Heart left ventricle (tissue), 16 donors: ENCODE measurements around the gene ZNF683. TPM values are rescaled to one million over a fixed set of nuclear protein-coding genes. Genes with fewer than 3 reads are reported as not detected.

Source experiments
- ATAC-seq, 4 donors: fragments of 200-7000 bp; cut with Tn5 transposase; one replicate each; pipeline ENCODE4 v1.9.1; 2020 to 2022; ENCODE audit warnings: moderate library complexity in 4 of 4, mild to moderate bottlenecking in 3 of 4, moderate number of reproducible peaks in 1 of 4
- DNase-seq, 5 donors: peaks; one replicate each; pipeline ENCODE4 v3.0.0-alpha.2; 2020
- H3K27ac ChIP-seq, 12 donors: fragments of 200-600 bp; sonication (generic) in 4 of 12; one replicate each; pipeline versions ENCODE4 v1.5.0 to v1.8.0; 2016 to 2022; ENCODE audit warnings: mild to moderate bottlenecking in 2 of 12
- H3K27me3 ChIP-seq, 9 donors: fragments of 200-600 bp; sonication (generic) in 2 of 9; one replicate each; pipeline versions ENCODE4 v1.5.1 to v1.8.0; 2016 to 2022; ENCODE audit warnings: mild to moderate bottlenecking in 3 of 9
- H3K36me3 ChIP-seq, 9 donors: fragments of 200-600 bp; sonication (generic) in 2 of 9; one replicate each; pipeline versions ENCODE4 v1.5.0 to v1.8.0; 2018 to 2022; ENCODE audit warnings: mild to moderate bottlenecking in 2 of 9
- H3K4me1 ChIP-seq, 12 donors: fragments of 200-600 bp; sonication (generic) in 4 of 12; one replicate each; pipeline versions ENCODE4 v1.5.0 to v1.8.0; 2016 to 2022; ENCODE audit warnings: mild to moderate bottlenecking in 3 of 12
- H3K4me3 ChIP-seq, 12 donors: fragments of 200-600 bp; sonication (generic) in 4 of 12; one replicate each; pipeline versions ENCODE4 v1.5.0 to v1.8.0; 2017 to 2022; ENCODE audit warnings: mild to moderate bottlenecking in 9 of 12, moderate library complexity in 4 of 12
- H3K9me3 ChIP-seq, 12 donors: fragments of 200-600 bp; sonication (generic) in 4 of 12; one replicate each; pipeline versions ENCODE4 v1.5.0 to v1.8.0; 2016 to 2022; ENCODE audit warnings: mild to moderate bottlenecking in 1 of 12
- CTCF ChIP-seq, 12 donors: fragments of 200-600 bp; sonication (generic) in 4 of 12; IDR thresholded peaks; one replicate each; pipeline versions ENCODE4 v1.5.0 to v1.8.0; 2018 to 2022; ENCODE audit warnings: antibody characterized with exemption in 12 of 12, mild to moderate bottlenecking in 5 of 12
- POLR2A ChIP-seq, 2 donors: fragments of 450-650 bp; IDR thresholded peaks; one replicate each; pipeline ENCODE4 v1.6.1; 2017; ENCODE audit warnings: antibody characterized with exemption in 2 of 2, mild to moderate bottlenecking in 2 of 2, moderate library complexity in 2 of 2
- WGBS, 4 donors: extraction: QIAGEN DNeasy Blood & Tissue Kit in 2 of 4; methylation state at CpG; one replicate each; pipeline versions ENCODE4 v1.1.5 to v1.1.7; 2013 to 2018; 5-methylcytosine and 5-hydroxymethylcytosine counted together
- intact Hi-C, 10 donors: fragments of 100-400 bp; cut with DNase I; formaldehyde crosslinking; loops; one replicate each; pipeline versions ENCODE4 v1.11.1 to v1.14.2; 2022
- polyA plus RNA-seq, 2 donors: library from polyadenylated mRNA; stranded (reverse); fragments of 200-250 nt; gene quantifications; one replicate each; pipeline ENCODE4 v1.2.3, GENCODE V29; 2013
- total RNA-seq, 9 donors: library from RNA; depleted of rRNA in 2 of 9; stranded (reverse); fragments of >200 nt in 2 of 9; fragmentation: NEBNext Ultra II Directional in 3 of 9; extraction: Animal tissue kit (Norgen Biotek cat#: 25700) in 3 of 9; gene quantifications; one replicate each; pipeline versions ENCODE4 v1.1.0 to v1.2.4, GENCODE V29; 2016 to 2023
- donor health status: ischemic (EF 13 %, LVEDD 7.1; RV severe dilation, severe dysfunction).
- donor health status: healthy with polysubstance abuse.
- donor health status: DM: no; HTN: yes; CAD: no.
- donor health status: DM: no; HTN: no; CAD: no.
- donor health status: ischemic (EF 25% LVEDD 6.9; RV normal size, moderate dysfunction).
- donor health status: ischemic (EF 25% LVEDD 5.7; RV mildly dilated, moderate dysfunction).
- donor health status: healthy.
- donor health status: DM: yes; HTN: yes; CAD: no.
- donor health status: ischemic (EF 35%, LVEDD 5.7; RV mildly dilated, moderate dysfunction).
- donor health status: nonischemic (EF 11% LVEDD 7.7; RV severe dilation, severe dysfunction).
- donor health status: DM: yes; HTN: yes; CAD: no.
- donor health status: PGD.
- donor health status: ischemic (EF 29% LVEDD 5.4; RV normal size, mild dysfunction).
- donor health status: nonischemic (EF 23%, LVEDD 6.1; RV moderate dilation, normal function).

The ZNF683 gene
- total and polyA plus RNA-seq, 11 donors: 0.04 to 1.2 (median 0.38) TPM; not detected in 7

DNA sequence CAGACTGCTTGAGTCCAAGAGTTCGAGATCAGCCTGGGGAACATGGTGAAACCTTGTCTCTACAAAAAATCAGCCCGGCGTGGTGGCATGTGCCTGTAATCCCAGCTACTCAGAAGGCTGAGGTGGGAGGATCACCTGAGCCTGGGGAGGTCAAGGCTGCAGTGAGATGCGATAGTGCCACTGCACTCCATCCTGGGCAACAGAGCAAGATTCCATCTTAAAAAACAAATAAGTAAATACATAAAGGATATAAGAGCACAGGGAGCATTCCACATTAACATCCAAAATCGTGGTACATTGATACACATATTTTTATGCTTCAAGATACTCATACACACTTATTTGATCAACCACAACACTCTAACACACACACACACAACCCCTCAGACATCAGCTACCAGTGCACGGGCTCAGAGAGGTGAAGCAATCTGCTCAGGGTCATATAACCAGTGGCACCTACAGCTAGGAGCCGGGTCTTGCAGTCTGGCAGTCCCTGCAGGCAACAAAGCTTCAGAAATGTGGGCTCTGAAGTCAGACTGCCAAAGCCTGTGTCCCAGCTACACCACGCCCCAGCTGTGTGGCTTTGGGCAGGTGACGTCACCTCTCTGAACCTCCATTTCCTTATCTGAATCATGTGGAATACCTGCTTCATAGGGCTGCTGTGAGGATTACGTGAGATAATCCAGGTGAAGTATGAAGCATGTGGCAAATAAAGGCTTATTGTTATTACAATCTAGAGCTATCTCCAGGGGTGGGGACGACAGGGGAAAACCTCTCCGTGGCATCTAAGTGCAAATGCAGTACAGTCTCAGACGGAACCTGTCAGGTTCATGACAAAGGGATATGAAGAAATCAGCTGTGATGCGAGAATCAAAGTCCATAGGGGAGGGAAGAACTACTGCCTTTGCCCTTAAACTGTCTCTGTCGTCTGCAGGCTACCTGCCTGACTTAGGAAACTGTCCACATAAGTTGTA, 13.9 kb downstream of the ZNF683 start:
- H3K4me3 ChIP-seq: no peak overlapping the region
- DNase-seq (no peak), ATAC-seq (no peak)
- H3K27me3 ChIP-seq: peaks cover 17 to 82% (median 31%) of the 10 kb centered on the region in 9 donors
- no peaks in the 10 kb centered on the region for H3K9me3 ChIP-seq
- TF ChIP-seq POLR2A (IDR thresholded peaks at IDR 0.05) (no peak), CTCF (IDR thresholded peaks at IDR 0.05) (no peak)
- no peaks in the 10 kb centered on the region for H3K36me3 ChIP-seq
- 53 to 63% (median 56%) methylated on average over 15 of the region's 15 CpGs for WGBS, 4 donors
- H3K27ac ChIP-seq: no peak overlapping the region
- intact Hi-C loops: no loop called here
- peaks cover 0 to 14% (median 8%) of the 10 kb centered on the region in 12 donors for H3K4me1 ChIP-seq

DNA sequence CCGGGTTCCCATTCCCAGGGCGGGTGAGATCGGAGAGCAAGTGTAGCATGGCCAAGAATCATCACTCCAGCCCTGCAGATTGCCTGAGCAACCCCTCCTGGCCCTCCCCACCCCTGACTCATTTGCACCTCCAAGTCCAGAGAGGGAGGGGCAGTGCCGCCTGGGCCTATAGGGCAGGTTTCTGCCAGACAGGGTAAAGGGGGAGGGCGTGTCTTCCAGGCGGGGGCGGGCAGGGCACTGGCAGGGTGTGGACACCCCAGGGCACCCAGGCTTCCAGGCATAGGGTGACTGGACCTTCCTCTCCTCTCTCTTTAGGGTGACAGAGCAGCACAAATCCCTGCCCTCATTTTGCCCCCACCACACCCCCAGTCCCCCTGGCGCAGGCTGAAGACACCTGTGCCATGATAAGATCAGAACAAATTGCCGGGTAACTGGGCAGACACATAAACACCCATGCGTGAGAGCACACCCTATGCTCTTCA, 15.4 kb downstream of the ZNF683 start:
- no peaks in the 10 kb centered on the region for H3K36me3 ChIP-seq
- no peak for TF ChIP-seq POLR2A (IDR thresholded peaks at IDR 0.05)
- no peak for TF ChIP-seq CTCF (IDR thresholded peaks at IDR 0.05)
- peaks cover 0 to 12% (median 8%) of the 10 kb centered on the region in 12 donors for H3K4me1 ChIP-seq
- DNase-seq: no peak
- H3K9me3 ChIP-seq: no peaks in the 10 kb centered on the region
- intact Hi-C loops: no loop called here
- WGBS, 4 donors: 54 to 76% (median 73%) methylated on average over 5 to 10 of the region's 10 CpGs
- no peak for ATAC-seq
- no peak overlapping the region for H3K4me3 ChIP-seq
- peaks cover 17 to 71% (median 31%) of the 10 kb centered on the region in 9 donors for H3K27me3 ChIP-seq
- no peak overlapping the region for H3K27ac ChIP-seq

DNA sequence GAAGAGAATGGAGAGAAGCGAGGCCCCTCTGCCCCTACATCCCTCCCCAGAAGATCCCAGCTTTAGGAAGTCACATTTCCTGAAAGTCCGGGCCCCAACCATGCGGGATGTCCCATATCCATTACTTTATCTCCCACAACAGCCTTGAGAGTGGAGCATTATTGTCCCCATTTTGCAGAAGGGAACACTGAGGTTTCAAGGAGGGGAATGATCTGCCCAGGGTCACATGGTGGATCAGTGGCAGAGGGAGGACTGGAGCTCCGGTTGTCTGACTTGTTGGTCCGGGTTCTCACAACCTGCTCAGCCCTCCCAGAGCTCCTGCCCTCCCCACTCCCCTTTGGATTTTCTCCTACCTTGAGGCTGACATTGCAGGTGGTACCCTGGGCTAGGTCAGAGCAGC, 16.4 kb downstream of the ZNF683 start:
- intact Hi-C loops: no loop called here
- Histone ChIP-seq H3K27ac (no peak overlapping the region), H3K36me3 (no peaks in the 10 kb centered on the region), H3K4me1 (peaks cover 0 to 12% (median 9%) of the 10 kb centered on the region in 12 donors), H3K9me3 (no peaks in the 10 kb centered on the region), H3K4me3 (no peak overlapping the region), H3K27me3 (peaks cover 13 to 61% (median 22%) of the 10 kb centered on the region in 9 donors)
- 64 to 82% (median 79%) methylated on average over 4 to 5 of the region's 5 CpGs for WGBS, 4 donors
- ATAC-seq: no peak
- TF ChIP-seq POLR2A (IDR thresholded peaks at IDR 0.05): no peak
- no peak for DNase-seq

GRCh38 chr1:26354972-26355371, 17.6 kb downstream of the ZNF683 start:
- peaks cover 2 to 49% (median 11%) of the 10 kb centered on the region in 9 donors for H3K27me3 ChIP-seq
- no peak for ATAC-seq
- TF ChIP-seq POLR2A (IDR thresholded peaks at IDR 0.05) (no peak), CTCF (IDR thresholded peaks at IDR 0.05) (no peak)

More at GRCh38 chr1:26354972-26355371, 17.6 kb downstream of the ZNF683 start:
- Histone ChIP-seq H3K36me3 (no peaks in the 10 kb centered on the region), H3K27ac (no peak overlapping the region), H3K9me3 (no peaks in the 10 kb centered on the region), H3K4me1 (peaks cover 0 to 7% (median under 1%) of the 10 kb centered on the region in 12 donors), H3K4me3 (no peak overlapping the region)
- no peak for DNase-seq
- WGBS, 4 donors: 91 to 96% (median 93%) methylated on average over 9 of the region's 9 CpGs
- intact Hi-C loops: no loop called here
